Right hindlimb (tissue), 1 donor: ENCODE results near the gene SKIL.

Source experiments
- DNase-seq: peaks from one replicate; pipeline ENCODE4 v3.0.0-alpha.2; 2018

The SKIL gene

GRCh38 chr3:170352936-170353335 is 4.6 kb upstream of the SKIL start:
- no peak for DNase-seq

- no peak for DNase-seq
Observed at GRCh38 chr3:170353485-170353884, 4.0 kb upstream of the SKIL start.

- DNase-seq = no peak
Observed at GRCh38 chr3:170354760-170355159, 2.8 kb upstream of the SKIL start.

GRCh38 chr3:170355738-170356595 is 1.5 kb upstream of the SKIL start:
- DNase-seq = peak; percentile 79

- DNase-seq = peak; percentile 95
Observed at GRCh38 chr3:170356596-170357175, 829 bp upstream of the SKIL start.

GRCh38 chr3:170358042-170359010 is 811 bp downstream of the SKIL start:
- peak; percentile 84 for DNase-seq

GRCh38 chr3:170359178-170359704 is 1.7 kb downstream of the SKIL start:
- no peak for DNase-seq

GRCh38 chr3:170360466-170360865 is 3.0 kb downstream of the SKIL start:
- DNase-seq = no peak

- no peak for DNase-seq
Observed at GRCh38 chr3:170360916-170361315, 3.4 kb downstream of the SKIL start.

GRCh38 chr3:170361711-170362110 is 4.2 kb downstream of the SKIL start:
- DNase-seq = no peak

- DNase-seq = no peak
Observed at GRCh38 chr3:170363471-170363994, 6.0 kb downstream of the SKIL start.

GRCh38 chr3:170364965-170365364 is 7.5 kb downstream of the SKIL start:
- no peak for DNase-seq

- no peak for DNase-seq
Observed at GRCh38 chr3:170367797-170368196, 10.3 kb downstream of the SKIL start.

GRCh38 chr3:170368921-170369320 is 11.4 kb downstream of the SKIL start:
- no peak for DNase-seq

GRCh38 chr3:170372190-170372879 is 14.8 kb downstream of the SKIL start:
- no peak for DNase-seq

- DNase-seq = no peak
Observed at GRCh38 chr3:170383567-170383966, 26.1 kb downstream of the SKIL start.

- no peak for DNase-seq
Observed at GRCh38 chr3:170386468-170386867, 29.0 kb downstream of the SKIL start.

- no peak for DNase-seq
Observed at GRCh38 chr3:170387950-170388349, 30.4 kb downstream of the SKIL start.

GRCh38 chr3:170391108-170391507 is 33.6 kb downstream of the SKIL start:
- no peak for DNase-seq

GRCh38 chr3:170397685-170398084 is 40.2 kb downstream of the SKIL start:
- no peak for DNase-seq

GRCh38 chr3:170405101-170405500 is 47.6 kb downstream of the SKIL start:
- DNase-seq = no peak

- DNase-seq = no peak
Observed at GRCh38 chr3:170410428-170411029, 53.0 kb downstream of the SKIL start.
